Subcutaneous adipose tissue (tissue), 4 donors: ENCODE measurements around the gene AVP. TPM values are rescaled to one million over a fixed set of nuclear protein-coding genes. Genes with fewer than 3 reads are reported as not detected.

ENCODE experiments used
- CTCF ChIP-seq: fragments of 450-650 bp; IDR thresholded peaks from one replicate; pipeline ENCODE4 v1.5.1; 2016; ENCODE audit warnings: low read depth, mild to moderate bottlenecking, control low read depth, antibody characterized with exemption, moderate library complexity
- total RNA-seq, 4 donors: library from RNA; depleted of rRNA; stranded (reverse); fragments of >200 nt; gene quantifications; one replicate each; pipeline ENCODE4 v1.1.0, GENCODE V29; 2016

AVP gene
- total RNA-seq, 4 donors from 2014 or later: 4.3 to 4.6 TPM; not detected in 2

GRCh38 chr20:3103369-3104032, 19.0 kb upstream of the AVP start:
- no peak for TF ChIP-seq CTCF

GRCh38 chr20:3102575-3103368, 18.2 kb upstream of the AVP start:
- TF ChIP-seq CTCF: no peak

- TF ChIP-seq CTCF: no peak
These were observed 17.4 kb upstream of the AVP start for GRCh38 chr20:3101737-3102574.

- no peak for TF ChIP-seq CTCF
These were observed 16.7 kb upstream of the AVP start for GRCh38 chr20:3101251-3101650.

GRCh38 chr20:3100480-3100879, 16.0 kb upstream of the AVP start:
- TF ChIP-seq CTCF: no peak

GRCh38 chr20:3094848-3095629, 10.5 kb upstream of the AVP start:
- TF ChIP-seq CTCF: no peak
